Small intestine (tissue), 7 donors: ENCODE measurements around the gene TMEM131. TPM values are rescaled to one million over a fixed set of nuclear protein-coding genes. Genes with fewer than 3 reads are reported as not detected.
"Not testable (repeated sequence)": the region's sequence is repeated elsewhere in the genome, so short reads cannot be mapped to it uniquely, and the experiment has no call there.

Experiments
- DNase-seq, 2 donors: peaks; one replicate each; pipeline versions ENCODE4 v3.0.0 to v3.0.0-alpha.2; 2013
- FAIRE-seq: peaks from 2 replicates; lab custom pipeline; 2012; peaks lifted over from hg19 to GRCh38; lab: Jason Lieb, UNC
- H3K27ac ChIP-seq, 3 donors: one replicate each; pipeline ENCODE4 v1.5.1; 2013; ENCODE audit warnings: low read length in 2 of 3, mild to moderate bottlenecking in 2 of 3, control low read depth in 1 of 3, inconsistent platforms in 1 of 3, low read depth in 1 of 3, moderate library complexity in 1 of 3
- H3K27me3 ChIP-seq, 3 donors: one replicate each; pipeline ENCODE4 v1.6.1; 2013; ENCODE audit warnings: low read length in 3 of 3, inconsistent platforms in 1 of 3; ENCODE audit not compliant: control insufficient read depth in 3 of 3, insufficient read depth in 3 of 3
- H3K36me3 ChIP-seq, 3 donors: one replicate each; pipeline ENCODE4 v1.6.1; 2013; ENCODE audit warnings: low read length in 3 of 3, inconsistent platforms in 1 of 3, low read depth in 1 of 3, mild to moderate bottlenecking in 1 of 3, moderate library complexity in 1 of 3; ENCODE audit not compliant: control insufficient read depth in 3 of 3, insufficient read depth in 2 of 3
- H3K4me1 ChIP-seq, 3 donors: one replicate each; pipeline ENCODE4 v1.6.1; 2013; ENCODE audit warnings: low read length in 2 of 3, inconsistent platforms in 1 of 3, low read depth in 1 of 3, mild to moderate bottlenecking in 1 of 3, moderate library complexity in 1 of 3; ENCODE audit not compliant: control insufficient read depth in 3 of 3, insufficient read depth in 2 of 3
- H3K4me3 ChIP-seq, 3 donors: one replicate each; pipeline ENCODE4 v1.5.1; 2013; ENCODE audit warnings: low read length in 3 of 3, control low read depth in 1 of 3, inconsistent platforms in 1 of 3, low read depth in 1 of 3, mild to moderate bottlenecking in 1 of 3, moderate library complexity in 1 of 3
- H3K9me3 ChIP-seq, 2 donors: one replicate each; pipeline ENCODE4 v1.6.1; 2013; ENCODE audit warnings: low read depth in 1 of 2, low read length in 1 of 2; ENCODE audit not compliant: control insufficient read depth in 2 of 2, insufficient read depth in 1 of 2
- WGBS, 3 donors: extraction: QIAGEN DNeasy Blood & Tissue Kit; methylation state at CpG; one replicate each; pipeline ENCODE4 v1.1.7; 2013; 5-methylcytosine and 5-hydroxymethylcytosine counted together
- polyA plus RNA-seq, 4 donors: library from polyadenylated mRNA; stranded (reverse) in 3 of 4; unstranded in 1 of 4; fragments of 200-250 nt in 3 of 4; fragments of 120-200 nt in 1 of 4; gene quantifications; one replicate each; pipeline versions ENCODE4 v1.2.1 to v1.2.3, GENCODE V29; 2013
- donor health status: healthy with polysubstance abuse.
- donor health status: control.
- donor health status: control.
- donor health status: Bipolar disorder and iron deficiency.
- donor health status: healthy.

The TMEM131 gene
- polyA plus RNA-seq, 4 donors = 6.5 to 47.7 (median 13.8) TPM

DNA sequence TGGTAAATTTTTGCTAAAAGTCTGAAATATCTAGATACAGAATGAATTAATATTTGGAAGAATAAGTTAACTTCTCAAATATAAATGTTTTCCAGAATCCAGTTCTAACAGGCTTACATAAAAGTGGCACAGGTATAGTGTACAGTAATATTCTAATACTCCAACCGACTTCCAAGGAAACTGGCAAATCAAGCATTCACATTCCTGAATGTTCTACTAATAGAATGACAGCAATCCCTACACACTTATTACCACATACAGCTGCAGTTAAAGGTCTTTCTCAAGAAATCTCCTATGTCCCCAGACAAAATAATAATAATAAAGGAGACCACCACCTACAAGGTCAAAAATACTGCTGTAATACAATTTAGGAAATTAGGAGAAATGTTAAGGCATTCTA, 31.9 kb downstream of the TMEM131 start:
- Histone ChIP-seq H3K4me3 (no peak overlapping the region), H3K27ac (no peak overlapping the region), H3K36me3 (no peaks in the 10 kb centered on the region), H3K27me3 (no peaks in the 10 kb centered on the region), H3K9me3 (no peaks in the 10 kb centered on the region), H3K4me1 (peaks cover 8 to 22% (median 12%) of the 10 kb centered on the region in 3 donors)
- FAIRE-seq (no peak), DNase-seq (no peak)
- 62 to 76% (median 67%) methylated on average over 1 of the region's 1 CpG for WGBS, 3 donors

DNA sequence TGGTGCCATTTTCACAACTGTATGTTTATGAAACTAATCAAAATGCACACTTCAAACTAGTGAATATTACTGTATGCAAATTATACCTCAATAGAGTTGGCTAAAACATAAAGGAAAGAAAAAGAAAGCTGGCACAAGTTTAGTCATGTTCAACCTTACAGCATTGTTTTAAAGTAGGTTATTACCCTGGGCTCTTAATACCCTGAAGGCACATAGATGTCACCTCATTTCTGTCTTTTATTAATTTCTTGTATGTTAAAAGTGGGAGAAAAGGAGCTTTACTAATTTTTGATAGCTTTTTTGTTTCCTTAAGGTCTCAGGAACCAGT, 32.7 kb downstream of the TMEM131 start:
- Histone ChIP-seq H3K4me1 (peaks cover 5 to 14% (median 8%) of the 10 kb centered on the region in 3 donors), H3K27ac (no peak overlapping the region), H3K36me3 (no peaks in the 10 kb centered on the region), H3K4me3 (no peak overlapping the region), H3K9me3 (no peaks in the 10 kb centered on the region), H3K27me3 (no peaks in the 10 kb centered on the region)
- no peak for FAIRE-seq
- DNase-seq = no peak

DNA sequence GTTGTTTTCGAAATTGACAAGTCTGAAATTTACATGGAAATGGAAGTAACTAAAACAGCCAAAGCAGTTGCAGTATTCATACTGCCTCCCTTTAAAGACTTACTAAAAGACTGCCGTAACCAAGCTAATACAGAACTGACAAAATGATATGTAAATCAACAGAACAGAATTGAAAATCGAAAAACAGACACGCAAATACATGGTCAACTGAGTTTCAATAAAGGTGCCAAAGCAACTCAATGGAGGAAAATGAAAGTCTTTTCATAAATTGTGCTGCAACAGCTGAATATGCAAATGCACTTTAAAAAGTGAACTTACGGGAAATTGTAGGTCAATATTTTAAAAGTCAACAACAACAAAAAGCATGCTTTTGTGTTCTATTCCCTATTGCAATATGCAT, 34.2 kb downstream of the TMEM131 start:
- DNase-seq (no peak), FAIRE-seq (no peak)
- no peak overlapping the region for H3K27ac ChIP-seq
- no peaks in the 10 kb centered on the region for H3K9me3 ChIP-seq
- peaks cover 2 to 11% (median 5%) of the 10 kb centered on the region in 3 donors for H3K4me1 ChIP-seq
- H3K36me3 ChIP-seq = no peaks in the 10 kb centered on the region
- WGBS, 3 donors = 70 to 92% (median 80%) methylated on average over 5 of the region's 5 CpGs
- no peak overlapping the region for H3K4me3 ChIP-seq
- no peaks in the 10 kb centered on the region for H3K27me3 ChIP-seq

DNA sequence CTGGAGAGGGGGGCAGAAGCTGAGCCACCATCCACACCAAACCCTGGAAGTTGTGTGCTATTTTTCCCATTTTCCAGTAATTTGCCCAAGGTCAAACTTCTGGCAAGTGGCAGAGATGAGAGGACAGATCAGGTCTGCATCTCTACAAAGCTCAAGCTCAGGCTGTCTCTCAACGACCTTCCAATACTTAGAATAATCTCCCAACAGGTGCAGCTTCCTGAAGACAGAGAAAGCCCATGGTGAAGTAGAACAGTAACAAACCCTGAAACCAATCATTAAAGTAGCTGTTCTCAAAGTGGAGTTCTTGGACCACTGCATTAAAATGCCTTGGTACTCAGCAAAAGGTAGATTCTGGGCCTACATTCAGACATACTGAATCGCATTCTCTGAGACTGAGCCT, 37.6 kb downstream of the TMEM131 start:
- FAIRE-seq = no peak
- DNase-seq = no peak
- WGBS, 3 donors = 66 to 80% (median 73%) methylated on average over 2 of the region's 2 CpGs

DNA sequence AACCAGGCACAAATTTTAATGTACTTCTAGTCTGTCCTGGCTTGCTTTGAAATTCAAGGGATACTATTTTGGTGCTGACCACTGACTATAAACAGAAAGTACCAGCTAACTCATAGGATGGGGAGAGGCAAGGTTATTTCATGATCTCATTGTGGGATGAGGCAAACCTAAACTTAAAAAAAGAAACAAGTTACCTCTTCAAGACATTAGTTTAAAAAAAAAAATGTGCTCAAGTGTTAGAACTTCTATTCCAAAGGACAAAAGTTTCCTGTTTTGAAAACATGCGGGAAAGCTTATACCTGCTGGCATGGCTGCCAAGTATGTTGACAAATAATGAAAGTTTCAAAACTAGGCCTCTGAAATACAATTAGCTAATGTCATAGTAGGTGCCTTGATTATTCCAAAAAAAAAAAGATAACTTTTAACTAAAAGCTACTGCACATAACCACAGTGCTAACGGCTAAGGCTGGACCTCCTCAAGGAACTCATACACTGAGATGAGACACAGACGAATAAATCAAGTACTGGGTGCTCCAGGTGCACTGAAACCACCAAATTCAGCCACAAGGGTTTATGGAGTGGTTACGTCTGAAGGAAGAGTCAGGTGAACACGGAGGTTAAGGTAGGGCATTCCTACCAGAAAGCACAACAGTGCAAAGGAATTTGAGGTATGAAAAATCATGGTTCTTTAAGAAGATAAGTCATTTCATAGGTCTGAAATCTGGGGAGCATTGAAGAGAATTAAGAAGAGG, 38.1 kb downstream of the TMEM131 start:
- Histone ChIP-seq H3K27ac (no peak overlapping the region), H3K9me3 (no peaks in the 10 kb centered on the region), H3K27me3 (no peaks in the 10 kb centered on the region), H3K36me3 (no peaks in the 10 kb centered on the region), H3K4me3 (no peak overlapping the region), H3K4me1 (peaks cover 0 to 5% (median 0%) of the 10 kb centered on the region in 3 donors)
- FAIRE-seq (no peak), DNase-seq (no peak)
- 74 to 80% (median 76%) methylated on average over 5 of the region's 5 CpGs for WGBS, 3 donors

More for the DNA sequence above, 37.6 kb downstream of the TMEM131 start:
- no peaks in the 10 kb centered on the region for H3K36me3 ChIP-seq
- H3K27me3 ChIP-seq = no peaks in the 10 kb centered on the region
- H3K4me1 ChIP-seq = peaks cover 0 to 5% (median 0%) of the 10 kb centered on the region in 3 donors
- no peaks in the 10 kb centered on the region for H3K9me3 ChIP-seq
- H3K4me3 ChIP-seq = no peak overlapping the region
- H3K27ac ChIP-seq = no peak overlapping the region

DNA sequence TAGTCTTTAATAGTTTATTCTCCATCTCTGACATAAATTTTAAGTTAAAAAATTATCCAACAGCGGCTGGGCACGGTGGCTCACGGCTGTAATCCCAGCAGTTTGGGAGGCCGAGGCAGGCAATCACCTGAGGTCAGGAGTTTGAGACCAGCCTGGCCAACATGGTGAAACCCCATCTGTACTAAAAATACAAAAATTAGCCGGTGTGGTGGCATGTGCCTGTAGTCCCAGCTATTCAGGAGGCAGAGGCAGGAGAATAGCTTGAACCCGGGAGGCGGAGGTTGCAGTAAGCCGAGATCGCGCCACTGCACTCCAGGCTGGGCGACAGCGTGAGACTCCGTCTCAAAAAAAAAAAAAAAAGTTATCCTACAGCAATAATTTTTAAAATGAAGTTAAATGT, 39.0 kb downstream of the TMEM131 start:
- H3K36me3 ChIP-seq, FAIRE-seq, H3K4me1 ChIP-seq, H3K27me3 ChIP-seq, DNase-seq, H3K27ac ChIP-seq, H3K4me3 ChIP-seq, H3K9me3 ChIP-seq: not testable (repeated sequence)
- WGBS, 3 donors = 88 to 99% (median 91%) methylated on average over 12 to 13 of the region's 13 CpGs

DNA sequence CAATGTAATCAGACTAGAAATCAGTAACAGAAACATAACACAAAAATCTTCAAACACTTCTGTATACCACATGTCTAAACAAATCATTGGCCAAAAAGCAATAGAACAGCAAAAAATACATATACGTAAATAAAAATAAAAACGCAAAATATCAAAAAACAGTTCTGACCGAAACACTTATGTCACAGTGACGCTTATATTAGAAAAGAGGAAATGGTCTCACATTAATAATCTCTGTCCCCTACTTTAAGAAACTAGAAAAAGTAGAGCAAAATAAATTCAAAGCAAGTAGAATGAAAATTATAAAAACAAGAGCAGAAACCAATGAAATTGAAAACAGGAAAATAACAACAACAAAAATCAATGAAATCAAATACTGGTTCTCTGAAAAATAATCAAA, 41.9 kb downstream of the TMEM131 start:
- H3K4me1 ChIP-seq = peaks cover 0 to 12% (median 0%) of the 10 kb centered on the region in 3 donors
- DNase-seq (no peak), FAIRE-seq (no peak)
- peaks cover 0 to 2% (median 0%) of the 10 kb centered on the region in 3 donors for H3K36me3 ChIP-seq
- no peak overlapping the region for H3K27ac ChIP-seq
- WGBS, 3 donors = 84 to 93% (median 89%) methylated on average over 4 of the region's 4 CpGs
- H3K9me3 ChIP-seq = no peaks in the 10 kb centered on the region
- no peak overlapping the region for H3K4me3 ChIP-seq
- no peaks in the 10 kb centered on the region for H3K27me3 ChIP-seq

DNA sequence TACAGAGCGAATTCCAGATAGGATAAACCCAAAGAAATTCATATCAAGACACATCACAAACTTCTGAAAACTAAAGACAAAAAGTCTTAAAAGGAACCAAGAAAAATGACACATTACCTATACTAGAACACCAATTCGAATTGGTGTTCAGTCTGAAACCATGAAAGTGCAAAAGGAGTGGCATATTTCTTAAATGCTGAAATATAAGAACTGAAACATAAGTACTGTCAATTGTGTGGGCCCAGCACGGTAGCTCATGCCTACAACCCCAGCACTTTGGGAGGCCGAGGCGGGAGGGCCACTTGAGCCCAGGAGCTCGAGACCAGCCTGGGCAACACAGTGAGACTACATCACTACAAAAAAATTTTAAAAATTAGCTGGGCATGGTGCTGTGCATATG, 43.4 kb downstream of the TMEM131 start:
- peaks cover 0 to 2% (median 0%) of the 10 kb centered on the region in 3 donors for H3K36me3 ChIP-seq
- DNase-seq = no peak
- H3K4me3 ChIP-seq = no peak overlapping the region
- H3K27ac ChIP-seq = no peak overlapping the region
- whole genome bisulfite sequencing, 3 donors = 94 to 95% (median 95%) methylated on average over 6 of the region's 6 CpGs
- H3K4me1 ChIP-seq = peaks cover 0 to 7% (median 0%) of the 10 kb centered on the region in 3 donors
- no peaks in the 10 kb centered on the region for H3K9me3 ChIP-seq
- FAIRE-seq = no peak
- H3K27me3 ChIP-seq = no peaks in the 10 kb centered on the region
